K562 (cell line): ENCODE results near the gene FOXP3. TPM values are rescaled to one million over a fixed set of nuclear protein-coding genes. Genes with fewer than 3 reads are reported as not detected.

Source experiments
- ELF4 ChIP-seq: fragments of 450-650 bp; formaldehyde crosslinking; IDR thresholded peaks from 2 replicates; pipeline ENCODE4 v1.4.0; 2022; ENCODE audit warnings: missing genetic modification characterization
- FOS ChIP-seq: IDR thresholded peaks from 3 replicates; pipeline ENCODE4 v1.6.1; 2011; ENCODE audit not compliant: insufficient read length; ENCODE audit errors: extremely low read depth
- HDAC6 ChIP-seq: IDR thresholded peaks from 2 replicates; pipeline ENCODE4 v1.6.1; 2012; ENCODE audit warnings: low read depth, mild to moderate bottlenecking, control low read depth, inconsistent platforms, low read length, moderate library complexity
- MAFK ChIP-seq: IDR thresholded peaks from 2 replicates; pipeline ENCODE4 v1.6.1; 2011; ENCODE audit warnings: low read length, improper control_type of control experiment
- MCM5 ChIP-seq: fragments of 450-650 bp; IDR thresholded peaks from 2 replicates; pipeline ENCODE4 v1.6.1; 2016; ENCODE audit warnings: low read depth
- NR0B1 ChIP-seq: fragments of 450-650 bp; IDR thresholded peaks from one replicate; pipeline ENCODE4 v1.6.1; 2018; ENCODE audit warnings: mild to moderate bottlenecking, moderate library complexity; ENCODE audit not compliant: partially characterized antibody
- PML ChIP-seq: IDR thresholded peaks from 2 replicates; pipeline ENCODE4 v1.6.1; 2012; ENCODE audit warnings: low read length, inconsistent platforms
- PRDM10 ChIP-seq: fragments of 450-650 bp; IDR thresholded peaks from 2 replicates; pipeline ENCODE4 v1.6.1; 2018; ENCODE audit not compliant: partially characterized antibody
- TEAD4 ChIP-seq, 2 experiments: sonication (generic) in 1 of 2; formaldehyde crosslinking in 1 of 2; IDR thresholded peaks; 2 replicates each; pipeline versions ENCODE4 v1.6.1 to v1.8.0; 2012 to 2022; ENCODE audit warnings: borderline replicate concordance in 1 of 2, inconsistent platforms in 1 of 2, low read length in 1 of 2, mild to moderate bottlenecking in 1 of 2, missing genetic modification reagents in 1 of 2
- TRIM28 ChIP-seq: fragments of 450-650 bp; IDR thresholded peaks from 2 replicates; pipeline ENCODE4 v1.6.1; 2017
- ZFX ChIP-seq: sonication (generic); formaldehyde crosslinking; IDR thresholded peaks from 2 replicates; pipeline ENCODE4 v1.8.0; 2022; ENCODE audit warnings: mild to moderate bottlenecking, missing genetic modification reagents, moderate library complexity
- ZNF311 ChIP-seq: fragments of 250-450 bp; sonication (Bioruptor Pico); IDR thresholded peaks from 2 replicates; pipeline ENCODE4 v1.4.0; 2020; ENCODE audit warnings: mild to moderate bottlenecking, moderate library complexity
- ZNF586 ChIP-seq: fragments of 450-650 bp; formaldehyde crosslinking; conservative IDR thresholded peaks from 2 replicates; pipeline ENCODE4 v1.4.0; 2020; ENCODE audit warnings: mild to moderate bottlenecking, moderate library complexity
- polyA plus RNA-seq, 8 experiments: library from polyadenylated mRNA; depleted of rRNA in 4 of 8; stranded (reverse) in 5 of 8; unstranded in 3 of 8; fragments of >200 nt; fragmentation: Nextera tagmentation in 2 of 8; fragmentation: Illumina TruSeq in 1 of 8; extraction: Ambion mirVana in 2 of 8; extraction: Trizol in 1 of 8; gene quantifications; 2 replicates each; pipeline versions ENCODE4 v1.2.1 to v1.2.3, GENCODE V29; 2011 to 2014; ENCODE audit warnings: inconsistent platforms in 1 of 8, missing spikeins in 1 of 8
- total RNA-seq, 7 experiments: library from RNA; depleted of rRNA in 6 of 7; stranded (reverse); fragments of >200 nt in 6 of 7; fragmentation: Illumina TruSeq in 2 of 7; extraction: Trizol in 2 of 7; gene quantifications; 2 replicates each; pipeline versions ENCODE4 v1.2.1 to v1.2.3, GENCODE V29; 2011 to 2021; ENCODE audit warnings: low replicate concordance in 1 of 7
- TF ChIP-seq, protein P1 (sequence below): sonication (generic); formaldehyde crosslinking; IDR thresholded peaks from 2 replicates; pipeline ENCODE4 v1.8.0; 2023; ENCODE audit warnings: mild to moderate bottlenecking, missing genetic modification reagents
- TF ChIP-seq, protein P2 (sequence below): fragments of 150-350 bp; IDR thresholded peaks from 2 replicates; pipeline ENCODE4 v1.6.1; 2014; ENCODE audit warnings: low read depth, mild to moderate bottlenecking, low read length, borderline replicate concordance
- TF ChIP-seq, protein P3 (sequence below): fragments of 250-450 bp; sonication (Bioruptor Pico); IDR thresholded peaks from 2 replicates; pipeline ENCODE4 v1.9.0; 2021; ENCODE audit warnings: mild to moderate bottlenecking

FOXP3 gene
- total and polyA plus RNA-seq, 9 of the 15 experiments (the other 6 are each of a cell fraction or from before 2014, with no cell fraction given), result 0.04 to 0.24 (median 0.07) TPM; not detected in 4

DNA sequence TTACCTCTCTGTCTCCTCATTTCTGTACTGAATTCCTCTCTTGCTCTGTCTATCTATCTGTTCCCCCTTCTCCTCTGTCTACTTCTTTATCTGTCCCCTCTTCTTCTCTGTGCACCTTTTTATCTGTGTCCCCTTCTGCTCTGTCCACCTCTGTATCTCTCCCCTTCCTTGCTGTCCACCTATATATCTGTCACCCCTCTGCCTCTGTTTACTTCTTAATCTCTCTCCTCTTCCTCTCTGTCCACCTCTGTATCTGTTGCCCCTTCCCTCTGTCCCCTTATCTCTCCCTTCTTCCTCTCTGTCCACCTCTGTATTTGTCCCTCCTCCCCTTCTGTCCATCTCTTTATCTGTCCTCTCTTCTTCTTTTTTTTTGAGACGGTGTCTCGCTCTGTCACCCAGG, 20.3 kb downstream of the FOXP3 start (continued):
- TF ChIP-seq MAFK, result no peak
- peak; percentile 38 for TF ChIP-seq PRDM10
- TF ChIP-seq MCM5, result no peak
- no peak for TF ChIP-seq ZNF586 (CRISPR knock-in tag)
- TF ChIP-seq, protein P1, sequence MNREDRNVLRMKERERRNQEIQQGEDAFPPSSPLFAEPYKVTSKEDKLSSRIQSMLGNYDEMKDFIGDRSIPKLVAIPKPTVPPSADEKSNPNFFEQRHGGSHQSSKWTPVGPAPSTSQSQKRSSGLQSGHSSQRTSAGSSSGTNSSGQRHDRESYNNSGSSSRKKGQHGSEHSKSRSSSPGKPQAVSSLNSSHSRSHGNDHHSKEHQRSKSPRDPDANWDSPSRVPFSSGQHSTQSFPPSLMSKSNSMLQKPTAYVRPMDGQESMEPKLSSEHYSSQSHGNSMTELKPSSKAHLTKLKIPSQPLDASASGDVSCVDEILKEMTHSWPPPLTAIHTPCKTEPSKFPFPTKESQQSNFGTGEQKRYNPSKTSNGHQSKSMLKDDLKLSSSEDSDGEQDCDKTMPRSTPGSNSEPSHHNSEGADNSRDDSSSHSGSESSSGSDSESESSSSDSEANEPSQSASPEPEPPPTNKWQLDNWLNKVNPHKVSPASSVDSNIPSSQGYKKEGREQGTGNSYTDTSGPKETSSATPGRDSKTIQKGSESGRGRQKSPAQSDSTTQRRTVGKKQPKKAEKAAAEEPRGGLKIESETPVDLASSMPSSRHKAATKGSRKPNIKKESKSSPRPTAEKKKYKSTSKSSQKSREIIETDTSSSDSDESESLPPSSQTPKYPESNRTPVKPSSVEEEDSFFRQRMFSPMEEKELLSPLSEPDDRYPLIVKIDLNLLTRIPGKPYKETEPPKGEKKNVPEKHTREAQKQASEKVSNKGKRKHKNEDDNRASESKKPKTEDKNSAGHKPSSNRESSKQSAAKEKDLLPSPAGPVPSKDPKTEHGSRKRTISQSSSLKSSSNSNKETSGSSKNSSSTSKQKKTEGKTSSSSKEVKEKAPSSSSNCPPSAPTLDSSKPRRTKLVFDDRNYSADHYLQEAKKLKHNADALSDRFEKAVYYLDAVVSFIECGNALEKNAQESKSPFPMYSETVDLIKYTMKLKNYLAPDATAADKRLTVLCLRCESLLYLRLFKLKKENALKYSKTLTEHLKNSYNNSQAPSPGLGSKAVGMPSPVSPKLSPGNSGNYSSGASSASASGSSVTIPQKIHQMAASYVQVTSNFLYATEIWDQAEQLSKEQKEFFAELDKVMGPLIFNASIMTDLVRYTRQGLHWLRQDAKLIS, result no peak
- peak; percentile 19; the same call in 1 of the 2 replicates for TF ChIP-seq TRIM28
- TF ChIP-seq, protein P2, sequence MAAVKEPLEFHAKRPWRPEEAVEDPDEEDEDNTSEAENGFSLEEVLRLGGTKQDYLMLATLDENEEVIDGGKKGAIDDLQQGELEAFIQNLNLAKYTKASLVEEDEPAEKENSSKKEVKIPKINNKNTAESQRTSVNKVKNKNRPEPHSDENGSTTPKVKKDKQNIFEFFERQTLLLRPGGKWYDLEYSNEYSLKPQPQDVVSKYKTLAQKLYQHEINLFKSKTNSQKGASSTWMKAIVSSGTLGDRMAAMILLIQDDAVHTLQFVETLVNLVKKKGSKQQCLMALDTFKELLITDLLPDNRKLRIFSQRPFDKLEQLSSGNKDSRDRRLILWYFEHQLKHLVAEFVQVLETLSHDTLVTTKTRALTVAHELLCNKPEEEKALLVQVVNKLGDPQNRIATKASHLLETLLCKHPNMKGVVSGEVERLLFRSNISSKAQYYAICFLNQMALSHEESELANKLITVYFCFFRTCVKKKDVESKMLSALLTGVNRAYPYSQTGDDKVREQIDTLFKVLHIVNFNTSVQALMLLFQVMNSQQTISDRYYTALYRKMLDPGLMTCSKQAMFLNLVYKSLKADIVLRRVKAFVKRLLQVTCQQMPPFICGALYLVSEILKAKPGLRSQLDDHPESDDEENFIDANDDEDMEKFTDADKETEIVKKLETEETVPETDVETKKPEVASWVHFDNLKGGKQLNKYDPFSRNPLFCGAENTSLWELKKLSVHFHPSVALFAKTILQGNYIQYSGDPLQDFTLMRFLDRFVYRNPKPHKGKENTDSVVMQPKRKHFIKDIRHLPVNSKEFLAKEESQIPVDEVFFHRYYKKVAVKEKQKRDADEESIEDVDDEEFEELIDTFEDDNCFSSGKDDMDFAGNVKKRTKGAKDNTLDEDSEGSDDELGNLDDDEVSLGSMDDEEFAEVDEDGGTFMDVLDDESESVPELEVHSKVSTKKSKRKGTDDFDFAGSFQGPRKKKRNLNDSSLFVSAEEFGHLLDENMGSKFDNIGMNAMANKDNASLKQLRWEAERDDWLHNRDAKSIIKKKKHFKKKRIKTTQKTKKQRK, result no peak
- TF ChIP-seq PML, result peak; percentile 73
- TF ChIP-seq FOS, result no peak
- peak; percentile 87 for TF ChIP-seq TEAD4 (IDR thresholded peaks at IDR 0.05; ENCODE audit: low read length)
- TF ChIP-seq TEAD4 (CRISPR knock-in tag; IDR thresholded peaks at IDR 0.05; ENCODE audit: borderline replicate concordance), result no peak
- TF ChIP-seq, protein P3, sequence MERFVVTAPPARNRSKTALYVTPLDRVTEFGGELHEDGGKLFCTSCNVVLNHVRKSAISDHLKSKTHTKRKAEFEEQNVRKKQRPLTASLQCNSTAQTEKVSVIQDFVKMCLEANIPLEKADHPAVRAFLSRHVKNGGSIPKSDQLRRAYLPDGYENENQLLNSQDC (CRISPR knock-in tag), result no peak
- no peak for TF ChIP-seq HDAC6
- no peak for TF ChIP-seq ZNF311
- TF ChIP-seq ELF4 (CRISPR knock-in tag), result peak; percentile 94
- no peak for TF ChIP-seq ZFX (CRISPR knock-in tag)
- no peak for TF ChIP-seq NR0B1
